ENCODE results near the gene FGF12.

The FGF12 gene

DNA sequence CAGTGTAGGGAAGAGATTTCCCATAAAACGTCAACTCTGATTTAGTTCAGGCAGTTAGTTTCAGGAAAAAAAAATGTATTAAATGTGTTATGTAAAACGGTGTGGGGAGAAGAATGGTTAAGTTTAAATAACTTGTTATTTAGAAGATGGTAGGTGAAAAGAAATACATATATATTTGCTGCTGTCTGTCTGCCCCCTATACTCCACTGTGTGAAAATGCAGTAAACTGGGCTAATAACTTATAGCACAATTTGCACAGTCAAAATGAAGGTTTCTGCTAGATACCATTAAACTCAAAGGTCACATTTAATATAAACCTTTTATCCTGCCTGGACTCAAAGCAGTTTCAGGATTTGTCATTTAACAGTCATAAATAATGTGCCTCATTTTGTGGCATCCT lies 515.0 kb downstream of the FGF12 start:
- H3K4me3 ChIP-seq (ENCODE audit: low read depth, low read length), result no peak overlapping the region

DNA sequence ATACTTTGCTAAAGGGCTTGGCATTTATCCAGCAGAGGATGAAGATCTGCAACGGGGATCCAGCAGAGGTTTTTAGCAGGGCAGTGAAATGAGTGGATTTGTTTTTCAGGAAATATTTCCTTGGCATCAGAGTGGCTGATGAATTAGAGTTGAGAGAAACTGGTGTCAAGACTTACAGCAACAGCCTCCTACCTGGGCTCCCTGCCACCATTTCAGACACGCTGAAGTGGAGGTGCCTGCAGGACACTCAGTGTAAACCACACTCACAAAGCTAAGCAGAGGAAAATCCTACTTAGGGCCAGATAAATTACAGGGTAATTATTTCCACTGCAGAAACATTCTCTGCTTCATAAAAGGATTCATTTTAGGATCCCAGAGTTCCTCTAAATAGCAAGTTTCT lies 519.7 kb downstream of the FGF12 start:
- no peak overlapping the region for H3K4me3 ChIP-seq (ENCODE audit: low read depth, low read length)

- no peak overlapping the region for H3K4me3 ChIP-seq (ENCODE audit: low read depth, low read length)
These were observed 520.1 kb downstream of the FGF12 start for GRCh38 chr3:192207239-192207638.

DNA sequence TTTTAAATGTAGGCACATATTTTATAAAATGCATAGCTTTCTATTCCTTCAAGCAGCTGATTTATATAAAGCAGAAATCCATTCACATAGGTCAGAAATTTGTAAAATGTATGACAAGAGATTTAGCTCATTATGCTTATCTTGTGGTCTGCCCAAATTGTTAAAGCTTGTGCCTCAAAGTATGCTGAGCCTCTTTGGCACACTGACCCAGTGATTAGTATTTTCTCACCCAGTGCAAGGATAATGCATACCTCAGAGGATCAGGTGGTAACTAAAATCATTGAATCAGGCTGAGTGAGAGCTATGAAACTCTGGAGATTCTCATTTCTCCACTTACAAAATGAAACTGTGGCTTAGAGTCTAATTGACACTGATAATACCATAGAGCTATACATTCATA lies 533.3 kb downstream of the FGF12 start:
- no peak overlapping the region for H3K4me3 ChIP-seq (ENCODE audit: low read depth, low read length)

GRCh38 chr3:192188218-192188835 lies 539.0 kb downstream of the FGF12 start:
- no peak overlapping the region for H3K4me3 ChIP-seq (ENCODE audit: low read depth, low read length)

DNA sequence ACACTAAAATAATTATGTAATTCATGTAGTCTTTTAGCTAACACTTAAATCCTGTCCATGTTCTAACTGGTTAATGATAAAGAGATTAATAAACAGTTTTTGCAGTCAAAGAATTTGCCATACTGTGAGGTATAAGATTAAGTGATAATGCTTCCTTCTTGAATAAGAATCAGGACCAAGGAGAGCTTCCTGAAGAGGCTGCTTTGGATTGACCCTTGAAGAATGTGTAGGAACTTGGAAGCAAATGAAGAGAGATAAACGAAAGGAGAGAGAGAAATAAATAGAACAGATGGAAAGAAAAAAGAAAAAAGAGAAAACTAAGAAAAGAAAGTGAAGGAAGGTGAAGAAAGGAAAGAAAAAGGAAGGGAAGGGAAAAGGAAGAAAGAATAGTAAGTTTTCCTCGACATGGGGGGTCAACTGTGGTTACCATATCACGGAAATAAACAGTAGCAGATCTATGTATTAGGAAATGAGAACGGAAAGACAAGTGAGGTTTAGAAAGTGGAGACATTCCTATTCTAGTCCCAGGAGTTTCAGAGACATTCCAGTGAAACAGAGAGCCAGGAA lies 539.8 kb downstream of the FGF12 start:
- H3K4me3 ChIP-seq (ENCODE audit: low read depth, low read length), result no peak overlapping the region

- H3K4me3 ChIP-seq (ENCODE audit: low read depth, low read length), result no peak overlapping the region
These were observed 540.8 kb downstream of the FGF12 start for GRCh38 chr3:192186498-192186897.

DNA sequence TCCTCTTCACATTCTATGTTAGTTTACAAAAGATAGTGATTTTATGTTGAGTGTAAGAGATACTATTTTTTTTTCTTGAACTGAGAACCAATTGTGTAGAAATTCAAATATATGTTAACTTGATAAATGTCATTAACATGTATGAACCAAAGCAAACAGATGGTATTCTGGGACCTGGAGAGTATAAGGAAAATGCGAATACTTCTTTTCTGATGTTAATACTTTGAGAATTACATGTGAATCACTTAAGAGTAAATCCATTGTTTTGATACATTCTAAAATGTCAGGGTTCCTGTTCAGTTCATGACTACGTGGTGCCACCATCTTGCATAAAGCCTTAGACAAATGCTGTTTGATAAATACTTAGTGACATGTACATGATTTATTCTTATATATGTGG lies 541.3 kb downstream of the FGF12 start:
- H3K4me3 ChIP-seq (ENCODE audit: low read depth, low read length), result no peak overlapping the region

DNA sequence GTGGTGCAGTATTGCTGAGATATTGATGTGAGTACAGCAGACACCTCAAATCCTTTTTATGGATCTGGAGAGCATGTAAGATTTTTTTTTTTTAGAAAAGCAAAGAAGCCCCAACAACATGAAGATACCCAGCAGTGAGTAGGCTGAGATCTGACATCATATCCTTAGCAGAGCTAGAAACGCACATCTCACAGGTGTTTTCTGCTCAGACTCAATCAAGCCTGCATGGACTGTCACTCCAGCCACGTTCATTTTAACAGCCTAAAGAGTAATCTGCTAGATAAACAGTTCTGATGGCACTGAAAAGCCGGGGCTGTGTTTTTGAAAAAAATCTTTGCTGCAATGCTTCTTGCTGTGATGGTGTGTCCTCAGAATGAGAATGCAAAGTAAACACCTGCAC lies 544.2 kb downstream of the FGF12 start:
- H3K4me3 ChIP-seq (ENCODE audit: low read depth, low read length), result no peak overlapping the region

GRCh38 chr3:192181151-192181550 lies 546.2 kb downstream of the FGF12 start:
- H3K4me3 ChIP-seq (ENCODE audit: low read depth, low read length), result no peak overlapping the region

DNA sequence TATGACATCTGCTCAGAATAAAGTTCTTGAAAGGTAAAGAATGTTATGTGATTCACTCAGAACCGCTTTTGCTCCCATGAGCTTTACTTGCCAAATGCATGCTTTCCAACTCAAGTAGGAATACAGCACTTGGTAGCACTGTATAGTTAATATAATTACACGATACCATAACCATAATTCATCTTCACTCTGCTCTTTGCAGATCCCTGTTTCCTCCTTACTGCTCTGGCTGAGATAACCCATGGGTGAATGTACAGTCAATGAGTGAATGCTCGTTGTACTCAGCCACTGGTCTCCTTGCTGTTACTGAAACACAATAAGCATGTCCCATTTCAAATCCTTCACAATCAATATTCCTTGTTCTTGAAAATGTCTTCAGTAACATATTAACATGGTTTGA lies 550.0 kb downstream of the FGF12 start:
- no peak overlapping the region for H3K4me3 ChIP-seq (ENCODE audit: low read depth, low read length)

- no peak overlapping the region for H3K4me3 ChIP-seq (ENCODE audit: low read depth, low read length)
These were observed 553.1 kb downstream of the FGF12 start for GRCh38 chr3:192174283-192174682.

DNA sequence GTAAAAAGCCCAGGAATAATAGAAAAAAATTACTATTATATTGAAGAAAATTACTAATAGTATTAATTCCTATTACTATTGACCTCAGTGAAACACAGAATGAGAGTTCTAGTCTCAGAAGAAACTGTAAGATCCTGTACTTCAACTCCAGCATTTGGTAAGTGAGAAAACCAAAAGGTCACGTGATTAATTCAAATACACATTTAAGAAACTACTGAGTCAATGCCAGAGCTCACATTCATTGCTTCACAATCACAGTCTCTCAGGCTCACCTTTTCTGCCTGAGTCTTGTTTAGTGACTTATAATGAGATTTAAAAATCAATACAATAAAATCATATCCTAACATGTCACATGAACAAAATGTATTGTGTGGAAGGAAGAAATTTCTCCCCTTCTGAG lies 556.1 kb downstream of the FGF12 start:
- H3K4me3 ChIP-seq (ENCODE audit: low read depth, low read length), result no peak overlapping the region

DNA sequence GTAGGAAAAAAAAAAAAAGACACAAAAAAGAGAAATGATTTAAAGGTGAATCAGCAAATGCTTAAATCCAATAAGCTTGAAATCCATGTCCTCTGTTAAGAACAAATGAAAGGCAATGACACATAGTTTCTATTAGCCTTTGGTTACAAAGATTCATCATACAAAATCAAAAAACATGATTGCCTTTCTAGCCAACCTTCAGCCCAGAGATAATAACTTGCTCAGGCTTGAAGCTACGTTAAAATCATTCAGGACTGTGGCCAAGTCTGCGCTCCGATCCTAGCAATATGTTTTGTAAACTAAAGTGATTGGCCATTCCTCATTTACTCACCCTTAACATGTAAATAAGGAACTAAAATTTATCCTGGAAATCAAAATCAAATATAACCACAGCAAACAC lies 556.7 kb downstream of the FGF12 start:
- H3K4me3 ChIP-seq (ENCODE audit: low read depth, low read length), result no peak overlapping the region

GRCh38 chr3:192170031-192170430 lies 557.3 kb downstream of the FGF12 start:
- no peak overlapping the region for H3K4me3 ChIP-seq (ENCODE audit: low read depth, low read length)

GRCh38 chr3:192169332-192169915 lies 557.9 kb downstream of the FGF12 start:
- no peak overlapping the region for H3K4me3 ChIP-seq (ENCODE audit: low read depth, low read length)

DNA sequence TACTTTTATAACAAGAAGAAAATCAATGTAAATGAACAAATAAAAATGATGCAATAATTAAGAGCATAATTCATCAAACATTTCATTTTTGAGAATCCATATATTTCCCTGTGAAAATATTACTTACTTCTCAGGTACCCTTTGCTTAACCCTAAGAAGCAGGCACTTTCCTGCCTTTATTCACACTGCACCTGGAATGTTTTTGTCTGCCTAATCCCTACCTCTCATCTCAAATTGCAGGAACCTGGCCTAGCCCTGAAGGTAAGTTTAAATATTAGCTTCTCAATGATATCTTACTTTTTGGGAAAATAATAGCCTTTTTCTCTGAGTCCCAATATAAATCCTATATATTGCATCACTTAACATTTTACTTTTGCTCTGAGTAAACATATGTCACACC lies 559.1 kb downstream of the FGF12 start:
- H3K4me3 ChIP-seq (ENCODE audit: low read depth, low read length), result no peak overlapping the region

DNA sequence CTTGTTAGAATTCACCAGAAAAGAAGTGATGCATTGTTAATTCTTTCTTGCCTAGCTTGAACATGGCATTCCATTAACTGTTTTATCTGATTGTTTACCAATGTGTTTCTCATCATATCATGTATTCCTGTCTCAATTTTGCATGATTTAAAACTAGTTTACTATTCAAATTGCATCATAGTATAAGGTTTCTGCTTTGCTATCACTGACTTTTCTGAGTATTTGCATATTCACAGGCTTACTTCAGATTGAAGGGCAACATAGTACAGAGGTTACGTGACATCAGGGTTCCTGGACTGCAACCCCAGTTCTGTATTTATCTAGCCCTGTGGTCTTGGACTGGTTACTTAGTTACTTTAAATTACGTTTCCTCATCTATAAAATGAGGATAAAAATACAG lies 561.8 kb downstream of the FGF12 start:
- H3K4me3 ChIP-seq (ENCODE audit: low read depth, low read length), result no peak overlapping the region

- H3K4me3 ChIP-seq (ENCODE audit: low read depth, low read length), result no peak overlapping the region
These were observed 565.7 kb downstream of the FGF12 start for GRCh38 chr3:192161661-192162060.

- H3K4me3 ChIP-seq (ENCODE audit: low read depth, low read length), result no peak overlapping the region
These were observed 571.0 kb downstream of the FGF12 start for GRCh38 chr3:192156382-192156781.

GRCh38 chr3:192155194-192155593 lies 572.1 kb downstream of the FGF12 start:
- H3K4me3 ChIP-seq (ENCODE audit: low read depth, low read length), result peak overlapping the region; percentile 24

DNA sequence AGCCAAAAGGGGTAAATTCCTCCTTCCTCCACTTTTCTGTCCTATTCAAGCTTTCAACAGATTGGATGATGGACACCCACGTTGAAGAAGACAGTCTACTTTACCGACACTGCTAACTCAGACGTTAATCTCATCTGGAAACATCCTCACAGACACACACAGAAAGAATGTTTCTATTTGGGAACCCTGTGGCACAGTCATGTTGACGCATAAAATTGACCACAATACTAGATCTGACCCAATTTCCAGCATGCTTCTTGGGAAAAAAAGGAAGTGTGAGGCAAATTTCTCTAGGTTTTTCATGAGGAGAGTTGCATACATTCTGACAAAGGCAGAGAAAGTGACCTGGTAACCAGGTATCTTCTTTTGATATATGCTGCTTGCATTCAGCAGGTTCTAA lies 594.1 kb downstream of the FGF12 start:
- H3K4me3 ChIP-seq (ENCODE audit: low read depth, low read length), result no peak overlapping the region

Data from iPS-11a (cell line).